NCI-H748 treated with DMSO at 0.1 percent for 48 hours (cell line): ENCODE measurements around the gene ZNF723.
"Not testable (repeated sequence)": the region's sequence is repeated elsewhere in the genome, so short reads cannot be mapped to it uniquely, and the experiment has no call there.

Experiments used
- DNase-seq: peaks from one replicate; lab custom pipeline; 2025; lab: John Stamatoyannopoulos, UW

Gene ZNF723

GRCh38 chr19:22832031-22832762 lies at the start of gene ZNF723:
Gene ZNF723, plus strand, starts transcription at chr19:22832291. Its CDS starts 89 bp downstream, at chr19:22832380.
- DNase-seq, result no peak

GRCh38 chr19:22783651-22784410 lies 48.3 kb upstream of the ZNF723 start, which contains the start of gene ZNF99:
Gene ZNF99, minus strand, starts transcription at chr19:22784151. Its CDS starts 135 bp downstream, at chr19:22784016.
- no peak for DNase-seq

- not testable (repeated sequence) for DNase-seq
Observed at GRCh38 chr19:22792863-22793262, 39.2 kb upstream of the ZNF723 start.

GRCh38 chr19:22797040-22797439 lies 35.1 kb upstream of the ZNF723 start:
- no peak for DNase-seq

- DNase-seq, result no peak
Observed at GRCh38 chr19:22806418-22806817, 25.7 kb upstream of the ZNF723 start.

GRCh38 chr19:22807061-22807835 lies 24.8 kb upstream of the ZNF723 start:
- DNase-seq, result no peak

GRCh38 chr19:22814124-22814523 lies 18.0 kb upstream of the ZNF723 start:
- no peak for DNase-seq

- no peak for DNase-seq
Observed at GRCh38 chr19:22831211-22831610, 880 bp upstream of the ZNF723 start.

- DNase-seq, result not testable (repeated sequence)
Observed at GRCh38 chr19:22857713-22858320, 25.7 kb downstream of the ZNF723 start.

- peak; percentile 1 for DNase-seq
Observed at GRCh38 chr19:22882797-22883196, 50.7 kb downstream of the ZNF723 start.

GRCh38 chr19:22893855-22894270 lies 61.8 kb downstream of the ZNF723 start:
- DNase-seq, result no peak

GRCh38 chr19:22901431-22902130 lies 69.5 kb downstream of the ZNF723 start:
- DNase-seq, result no peak
